ENCODE results near the gene TMIGD1.
"Not testable (repeated sequence)": the region's sequence is repeated elsewhere in the genome, so short reads cannot be mapped to it uniquely, and the experiment has no call there.

TMIGD1 gene

GRCh38 chr17:30358055-30358760 is 24.4 kb upstream of the TMIGD1 start:
- DNase-seq (ENCODE audit: low spot score): no peak

GRCh38 chr17:30357476-30357875 is 23.6 kb upstream of the TMIGD1 start:
- DNase-seq (ENCODE audit: low spot score): no peak

DNA sequence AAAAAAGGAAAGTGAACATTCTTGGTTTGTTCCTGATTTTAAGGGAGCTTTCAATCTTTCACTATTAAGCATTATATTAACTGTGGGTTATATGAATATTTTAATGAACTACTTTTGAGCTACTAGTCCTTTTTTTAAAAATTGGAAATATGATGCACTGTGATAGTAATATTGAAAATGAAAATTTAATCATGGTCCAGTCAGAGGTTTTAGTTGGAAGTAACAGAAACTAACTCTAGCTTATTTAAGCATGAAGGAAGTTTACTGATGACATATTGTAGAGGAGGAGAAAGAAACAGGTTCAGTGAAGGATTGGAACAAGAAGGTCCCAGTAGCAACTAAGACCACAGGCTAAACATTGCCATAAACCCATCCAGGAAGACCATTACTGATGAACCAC is 20.8 kb upstream of the TMIGD1 start:
- DNase-seq (ENCODE audit: low spot score): no peak

DNA sequence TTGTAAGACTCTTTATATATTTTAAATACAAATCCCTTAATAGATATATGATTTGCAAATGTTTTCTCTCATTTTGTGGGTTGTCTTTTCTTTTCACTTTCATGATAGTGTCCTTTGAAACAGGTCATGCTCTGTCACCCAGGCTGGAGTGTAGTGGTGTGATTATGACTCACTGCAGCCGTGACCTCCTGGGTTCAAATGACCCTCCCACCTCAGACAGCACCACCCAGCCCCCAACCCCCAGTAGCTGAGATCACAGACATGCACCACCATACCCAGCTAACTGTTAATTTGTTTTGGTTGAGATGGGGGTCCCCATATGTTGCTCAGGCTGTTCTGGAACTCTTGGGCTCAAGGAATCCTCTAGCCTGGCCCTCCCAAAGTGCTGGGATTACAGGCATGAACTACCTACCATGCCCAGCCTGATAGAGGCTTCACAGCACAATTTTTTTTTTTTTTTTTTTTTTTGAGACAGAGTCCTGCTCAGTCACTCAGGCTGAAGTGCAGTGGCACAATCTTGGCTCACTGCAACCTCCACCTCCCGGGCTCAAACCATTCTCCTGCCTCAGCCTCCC is 18.5 kb upstream of the TMIGD1 start:
- no peak for DNase-seq (ENCODE audit: low spot score)

DNA sequence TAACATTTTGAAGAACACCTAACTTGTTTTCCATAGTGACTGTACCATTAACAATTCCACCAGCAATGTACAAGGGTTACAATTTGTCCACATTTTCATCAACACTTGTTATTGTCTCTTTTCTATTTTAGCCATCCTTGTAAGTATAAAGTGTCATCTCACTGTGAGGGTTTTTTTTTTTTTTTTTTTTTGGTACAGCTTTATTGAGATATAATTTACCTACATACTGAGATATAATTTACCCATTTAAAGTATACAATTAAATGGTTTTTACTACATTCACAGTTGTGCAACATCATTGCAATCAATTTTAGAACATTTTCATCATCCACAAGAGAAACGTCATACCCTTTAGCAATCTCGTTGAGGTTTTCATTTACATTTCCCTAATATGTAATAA is 17.9 kb upstream of the TMIGD1 start:
- DNase-seq (ENCODE audit: low spot score): no peak

GRCh38 chr17:30351263-30351662 is 17.4 kb upstream of the TMIGD1 start:
- not testable (repeated sequence) for DNase-seq (ENCODE audit: low spot score)

GRCh38 chr17:30349252-30349651 is 15.4 kb upstream of the TMIGD1 start:
- DNase-seq (ENCODE audit: low spot score): no peak

DNA sequence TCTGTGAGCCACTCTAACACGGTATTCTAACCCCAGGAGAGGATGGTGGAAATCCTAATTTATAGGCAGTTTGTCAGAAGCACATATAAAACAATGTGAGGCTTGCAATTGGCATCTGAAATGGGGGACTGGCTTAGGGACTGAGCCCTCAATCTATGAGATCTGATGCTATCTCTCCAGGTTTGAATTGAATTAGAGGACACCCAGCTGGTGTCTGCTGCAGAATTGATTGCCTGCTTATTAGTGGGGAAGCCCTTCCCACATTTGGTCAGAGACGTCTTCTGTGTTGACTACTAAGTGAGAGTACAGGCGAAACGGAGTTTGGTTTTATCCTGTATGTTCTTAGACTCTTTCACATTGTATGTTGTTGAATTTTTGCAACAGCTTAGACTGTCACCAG is 13.6 kb upstream of the TMIGD1 start:
- DNase-seq (ENCODE audit: low spot score): no peak

DNA sequence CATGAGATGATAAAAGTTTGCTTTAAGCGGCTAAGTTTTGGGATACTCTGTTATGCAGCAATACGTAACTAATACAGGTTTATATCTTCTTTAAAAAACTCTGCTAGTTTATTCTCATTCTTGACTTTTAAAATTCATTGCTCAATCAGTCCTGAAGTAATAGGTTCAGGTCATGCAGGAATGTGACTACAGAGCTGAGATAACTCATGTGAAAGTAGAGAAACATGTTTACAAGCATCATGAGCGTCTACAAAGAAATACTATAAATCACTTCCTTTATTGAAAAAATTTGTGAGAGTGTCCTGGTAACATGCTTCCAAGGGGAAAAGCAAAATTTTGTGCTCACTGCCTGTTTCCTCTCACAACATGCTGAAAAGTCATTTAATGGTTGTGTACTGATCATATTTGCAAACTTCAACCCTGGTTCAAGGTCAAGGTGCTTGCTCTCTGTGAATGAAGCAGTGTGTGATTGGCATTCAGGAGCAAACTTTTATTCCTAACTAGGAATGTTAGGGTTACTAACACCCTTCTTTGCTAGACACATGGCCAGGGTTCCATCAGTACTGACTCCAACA is 12.5 kb upstream of the TMIGD1 start:
- DNase-seq (ENCODE audit: low spot score): no peak

DNA sequence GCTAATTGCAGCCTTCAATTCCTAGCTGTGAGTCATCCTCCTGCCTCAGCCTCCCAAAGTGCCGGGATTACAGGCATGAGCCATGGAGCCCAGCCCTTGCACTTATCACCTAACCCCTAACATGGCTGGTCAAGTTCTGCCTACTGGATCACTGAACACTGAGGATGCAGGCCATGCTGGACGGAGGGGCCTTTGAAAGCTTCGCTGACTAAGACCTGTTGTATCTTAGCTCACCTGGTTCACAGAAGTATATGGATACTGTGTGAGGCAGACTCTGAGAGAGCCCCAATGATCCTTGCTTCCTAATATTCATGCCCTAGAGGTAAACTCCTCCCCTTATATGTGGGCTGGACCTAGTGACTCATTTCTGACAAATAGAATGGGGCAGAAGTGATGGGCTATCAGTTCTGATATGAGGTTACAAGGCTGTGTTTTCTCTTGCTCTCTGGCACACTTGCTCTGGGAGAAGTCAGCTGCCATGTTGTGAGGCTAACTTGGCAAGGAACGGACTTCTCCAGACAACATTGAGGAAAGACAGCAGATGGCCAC is 11.7 kb upstream of the TMIGD1 start:
- no peak for DNase-seq (ENCODE audit: low spot score)

DNA sequence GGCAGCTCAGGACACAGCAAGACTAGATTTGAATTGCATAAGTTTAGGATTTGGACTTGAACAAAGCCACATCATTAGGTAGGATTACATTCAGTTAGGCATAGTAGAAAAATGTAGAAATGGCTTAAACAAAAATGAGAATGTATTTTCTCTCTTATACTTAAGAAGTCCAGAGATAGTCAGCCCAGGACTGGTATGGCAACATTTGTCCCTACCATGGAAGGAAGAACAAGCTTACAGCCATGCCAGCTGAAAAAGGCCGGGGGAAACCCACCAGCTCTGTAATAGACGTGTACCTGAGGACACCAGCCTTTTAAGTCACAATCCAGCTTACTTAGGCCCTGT is 11.2 kb upstream of the TMIGD1 start:
- no peak for DNase-seq (ENCODE audit: low spot score)

- DNase-seq (ENCODE audit: low spot score): no peak
Measured at GRCh38 chr17:30344283-30345088, 10.6 kb upstream of the TMIGD1 start.

DNA sequence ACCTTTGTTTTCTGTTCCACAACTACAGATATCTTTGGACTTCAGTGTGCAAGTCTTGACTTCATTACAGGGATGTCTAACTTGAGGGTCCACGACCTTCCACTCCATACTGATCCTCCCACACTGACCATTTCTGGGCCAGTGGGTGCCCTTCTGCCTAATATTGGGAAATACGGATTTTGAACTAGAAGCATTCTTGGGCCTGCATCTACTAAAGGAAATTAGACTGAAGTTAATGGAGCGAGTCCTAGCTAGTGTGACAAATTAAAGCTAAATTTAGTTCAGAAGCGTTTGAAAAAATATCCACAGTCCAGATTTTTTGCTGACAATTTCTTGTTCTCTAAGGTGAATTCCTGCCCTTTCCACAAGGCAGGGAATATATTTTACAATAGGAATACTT is 9.9 kb upstream of the TMIGD1 start:
- DNase-seq (ENCODE audit: low spot score): no peak

DNA sequence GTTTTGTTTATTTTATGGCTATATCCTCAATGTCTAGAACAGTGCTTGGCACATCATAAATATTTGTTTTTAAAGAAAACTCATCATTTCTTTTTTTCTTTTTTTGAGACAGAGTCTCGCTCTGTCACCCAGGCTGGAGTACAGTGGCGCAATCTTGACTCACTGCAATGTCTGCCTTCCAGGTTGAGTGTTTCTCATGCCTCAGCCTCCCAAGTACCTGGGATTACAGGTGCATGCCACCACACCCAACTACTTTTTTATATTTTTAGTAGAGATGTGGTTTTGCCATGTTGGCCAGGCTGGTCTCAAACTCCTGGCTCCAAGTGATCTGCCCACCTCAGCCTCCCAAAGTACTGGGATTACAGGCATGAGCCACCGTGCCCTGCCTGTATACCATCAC is 9.4 kb upstream of the TMIGD1 start:
- DNase-seq (ENCODE audit: low spot score): not testable (repeated sequence)

- DNase-seq (ENCODE audit: low spot score): no peak
Measured at GRCh38 chr17:30341703-30342249, 7.9 kb upstream of the TMIGD1 start.

GRCh38 chr17:30340801-30341356 is 7.0 kb upstream of the TMIGD1 start:
- DNase-seq (ENCODE audit: low spot score): no peak

DNA sequence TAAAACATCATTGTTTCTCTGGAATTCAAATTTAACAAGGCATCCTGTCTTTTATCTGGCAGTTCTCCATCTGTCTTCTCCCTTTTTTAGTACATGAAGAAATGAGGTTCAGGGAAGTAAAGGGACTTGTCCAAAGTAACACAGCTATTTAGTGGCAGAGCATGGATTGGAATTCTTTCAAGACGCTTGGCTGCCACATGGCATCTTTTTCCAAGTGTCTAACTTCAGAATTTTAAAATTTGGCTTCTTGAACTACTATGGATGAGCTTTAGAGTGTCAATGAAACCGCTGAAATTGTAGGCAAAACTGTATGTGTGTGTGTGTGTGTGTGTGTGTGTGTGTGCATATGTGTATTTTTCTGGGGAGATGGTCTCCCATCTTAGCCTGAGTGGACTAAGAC is 5.2 kb upstream of the TMIGD1 start:
- no peak for DNase-seq (ENCODE audit: low spot score)

GRCh38 chr17:30337393-30337999 is 3.6 kb upstream of the TMIGD1 start:
- DNase-seq (ENCODE audit: low spot score): peak; percentile 58

GRCh38 chr17:30336369-30337171 is 2.7 kb upstream of the TMIGD1 start:
- DNase-seq (ENCODE audit: low spot score): peak; percentile 67

- no peak for DNase-seq (ENCODE audit: low spot score)
Measured at GRCh38 chr17:30334421-30334820, 564 bp upstream of the TMIGD1 start.

DNA sequence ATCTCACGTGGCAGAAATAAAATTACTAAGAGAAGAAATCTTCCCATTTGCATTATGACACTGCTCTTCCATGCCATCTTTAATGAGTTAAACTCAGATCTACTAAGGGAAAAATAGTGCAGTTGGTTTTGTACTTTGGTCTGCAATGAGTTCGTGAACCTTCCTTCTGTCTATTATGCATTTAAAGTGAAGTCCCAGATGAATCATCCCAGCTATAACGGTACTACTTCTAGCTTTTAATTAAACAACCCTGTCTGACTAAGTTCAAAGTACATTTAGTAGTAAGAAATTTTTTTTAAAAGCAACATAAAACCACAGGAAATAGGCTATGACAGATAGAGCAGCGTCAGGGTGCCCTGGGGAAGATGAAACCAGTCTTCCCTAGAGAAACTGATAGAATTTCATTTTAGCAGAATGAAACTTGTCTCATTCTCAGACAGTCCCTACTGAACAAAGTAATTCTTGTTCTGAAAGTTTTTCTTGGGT is 1.8 kb downstream of the TMIGD1 start:
- DNase-seq (ENCODE audit: low spot score): no peak
